GM18951 (cell line): ENCODE data around the gene WDR90.

Experiments
- POLR2A ChIP-seq: IDR thresholded peaks from 4 replicates; pipeline ENCODE4 v1.6.1; 2011; ENCODE audit warnings: mild to moderate bottlenecking; ENCODE audit not compliant: insufficient read length, insufficient read depth; ENCODE audit errors: extremely low read depth
- in situ Hi-C: fragments of 300-500 bp; cut with MboI; formaldehyde crosslinking; loops from one replicate; pipeline ENCODE4 v1.12.0; 2022; ENCODE audit warnings: low sequenced_read_pairs, mixed read lengths, inconsistent platforms; ENCODE audit not compliant: unreplicated experiment

WDR90 gene

DNA sequence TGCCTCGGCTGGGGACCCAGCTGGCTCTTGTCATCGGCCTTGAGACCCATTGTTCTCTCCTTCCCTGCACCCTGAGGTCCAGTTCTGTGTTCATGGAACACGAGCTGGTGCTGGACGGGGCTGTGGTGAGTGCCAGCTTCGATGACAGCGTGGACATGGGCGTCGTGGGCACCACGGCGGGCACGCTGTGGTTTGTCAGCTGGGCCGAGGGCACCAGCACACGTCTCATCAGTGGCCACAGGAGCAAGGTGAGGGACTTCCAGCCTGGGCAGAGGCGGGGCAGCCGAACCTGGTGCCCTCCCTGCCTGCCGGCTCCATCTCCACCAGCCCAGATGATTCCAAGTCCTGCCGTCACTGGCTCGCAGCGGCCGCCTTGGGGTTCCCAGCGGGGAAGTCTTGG is 13.4 kb downstream of the WDR90 start:
- no peak for TF ChIP-seq POLR2A
- in situ Hi-C loops = no loop called here

DNA sequence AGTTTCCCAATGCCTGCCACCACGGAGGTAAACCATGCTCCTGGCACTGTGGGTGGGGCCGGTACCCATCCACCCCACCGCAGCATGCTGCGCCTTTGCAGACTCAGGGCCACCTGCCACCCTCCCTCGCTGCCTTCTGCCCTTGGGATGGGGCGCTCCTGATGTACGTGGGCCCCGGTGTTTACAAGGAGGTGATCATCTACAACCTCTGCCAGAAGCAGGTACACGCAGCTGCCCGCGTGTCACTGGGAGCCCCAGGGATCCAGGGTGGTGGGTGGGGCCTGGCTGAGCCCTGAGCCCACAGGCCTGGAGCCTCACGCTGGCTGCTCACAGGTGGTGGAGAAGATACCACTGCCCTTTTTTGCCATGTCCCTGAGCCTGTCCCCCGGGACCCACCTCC is 17.4 kb downstream of the WDR90 start:
- in situ Hi-C loops = no loop called here
- TF ChIP-seq POLR2A = no peak

DNA sequence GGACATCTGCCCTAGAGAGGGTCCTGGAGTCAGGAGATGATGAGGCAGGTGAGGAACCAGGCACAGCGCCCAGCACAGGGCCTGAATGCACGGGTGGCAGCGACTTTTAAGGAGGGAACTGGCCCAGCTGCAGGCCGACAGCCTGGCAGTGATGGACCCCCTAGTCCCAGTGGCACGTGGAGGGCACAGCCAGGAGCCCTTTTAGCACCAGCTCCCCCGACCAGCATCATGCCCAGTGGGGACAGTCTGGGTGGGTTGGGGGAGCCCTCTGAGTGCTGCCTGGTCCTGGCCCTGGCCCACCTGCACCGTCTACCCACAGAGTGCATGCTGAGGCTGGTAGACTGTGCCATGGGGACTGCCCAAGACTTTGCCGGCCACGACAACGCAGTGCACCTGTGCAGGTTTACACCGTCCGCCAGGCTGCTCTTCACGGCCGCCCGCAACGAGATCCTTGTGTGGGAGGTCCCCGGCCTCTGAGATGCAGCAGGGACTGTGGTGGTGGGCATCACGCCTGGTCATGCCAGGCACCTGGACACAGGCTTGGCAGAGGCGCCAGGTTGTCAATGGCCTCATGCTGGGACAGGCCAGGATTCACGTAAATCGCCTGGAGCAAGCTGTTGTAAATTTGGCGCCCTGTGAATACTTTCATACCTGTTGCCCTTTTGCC is 18.1 kb downstream of the WDR90 start:
- no peak for TF ChIP-seq POLR2A
- in situ Hi-C loops = no loop called here

GRCh38 chr16:667780-668518 is 18.8 kb downstream of the WDR90 start, which contains the start of gene RHOT2:
TSS of gene RHOT2 (plus strand) at chr16:668132. CDS start at chr16:668200, 68 bp downstream.
- TF ChIP-seq POLR2A = peak; percentile 93
- in situ Hi-C loops = no loop called here

DNA sequence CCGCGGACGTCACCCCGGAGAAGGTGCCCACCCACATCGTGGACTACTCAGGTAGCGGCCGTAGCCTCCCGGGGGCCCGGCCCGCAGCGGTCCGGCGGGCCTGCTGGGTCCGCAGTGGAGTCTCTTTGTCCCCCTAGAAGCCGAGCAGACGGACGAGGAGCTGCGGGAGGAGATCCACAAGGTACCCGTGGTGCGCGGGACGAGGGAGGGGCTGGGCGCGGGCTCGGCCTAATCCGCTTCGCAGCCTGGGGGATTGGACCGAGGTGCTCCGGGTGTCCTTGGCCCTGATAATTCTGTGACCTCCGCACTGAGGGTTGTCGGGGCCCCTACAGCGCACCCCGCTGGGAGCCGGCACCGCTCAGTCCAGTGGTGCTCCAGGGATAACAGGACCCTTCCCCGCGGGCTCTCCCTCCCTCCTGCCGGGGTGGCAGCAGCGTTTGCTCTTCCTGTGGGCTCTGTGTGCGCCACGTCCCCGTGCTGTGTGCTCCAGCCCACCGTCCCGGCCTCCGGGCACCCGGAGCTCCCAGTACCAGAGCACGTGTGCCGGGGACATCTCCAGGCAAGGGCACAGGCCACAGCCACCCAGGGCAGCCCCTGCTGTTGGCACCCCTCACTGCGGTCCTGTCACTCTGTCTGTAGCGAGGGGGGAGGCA is 19.5 kb downstream of the WDR90 start:
- no peak for TF ChIP-seq POLR2A
- in situ Hi-C loops = no loop called here

- in situ Hi-C loops = no loop called here
- no peak for TF ChIP-seq POLR2A
These were observed 20.5 kb downstream of the WDR90 start for GRCh38 chr16:669666-670065.

DNA sequence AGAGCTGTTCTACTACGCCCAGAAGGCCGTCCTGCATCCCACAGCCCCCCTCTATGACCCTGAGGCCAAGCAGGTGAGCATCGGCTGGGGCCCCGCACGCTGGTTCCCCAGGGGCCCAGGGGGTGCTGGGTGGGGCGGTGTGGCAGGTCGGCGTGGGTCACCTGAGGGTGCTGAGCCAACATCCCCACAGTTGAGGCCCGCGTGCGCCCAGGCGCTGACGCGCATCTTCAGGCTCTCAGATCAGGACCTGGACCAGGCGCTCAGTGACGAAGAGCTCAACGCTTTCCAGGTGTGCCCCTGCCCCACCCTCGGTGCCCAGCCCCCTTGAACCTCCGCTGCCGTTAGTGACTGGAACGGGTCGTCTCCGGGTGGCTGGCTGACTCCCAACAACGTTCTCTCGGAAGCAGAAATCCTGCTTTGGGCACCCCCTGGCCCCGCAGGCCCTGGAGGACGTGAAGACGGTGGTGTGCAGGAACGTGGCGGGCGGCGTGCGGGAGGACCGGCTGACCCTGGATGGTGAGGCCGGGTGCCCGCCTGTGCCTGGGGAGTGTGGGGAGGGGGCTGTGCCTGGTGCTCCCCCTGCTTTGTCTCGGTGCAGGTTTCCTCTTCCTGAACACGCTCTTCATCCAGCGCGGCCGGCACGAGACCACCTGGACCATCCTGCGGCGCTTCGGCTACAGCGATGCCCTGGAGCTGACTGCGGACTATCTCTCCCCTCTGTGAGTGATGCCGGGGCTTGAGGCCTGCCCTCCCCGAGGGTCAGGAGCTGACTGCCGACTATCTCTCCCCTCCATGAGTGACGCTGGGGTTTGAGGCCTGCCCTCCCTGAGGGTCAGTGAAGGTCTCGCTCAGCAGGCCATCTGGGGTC is 21.6 kb downstream of the WDR90 start:
- in situ Hi-C loops = no loop called here
- no peak for TF ChIP-seq POLR2A

DNA sequence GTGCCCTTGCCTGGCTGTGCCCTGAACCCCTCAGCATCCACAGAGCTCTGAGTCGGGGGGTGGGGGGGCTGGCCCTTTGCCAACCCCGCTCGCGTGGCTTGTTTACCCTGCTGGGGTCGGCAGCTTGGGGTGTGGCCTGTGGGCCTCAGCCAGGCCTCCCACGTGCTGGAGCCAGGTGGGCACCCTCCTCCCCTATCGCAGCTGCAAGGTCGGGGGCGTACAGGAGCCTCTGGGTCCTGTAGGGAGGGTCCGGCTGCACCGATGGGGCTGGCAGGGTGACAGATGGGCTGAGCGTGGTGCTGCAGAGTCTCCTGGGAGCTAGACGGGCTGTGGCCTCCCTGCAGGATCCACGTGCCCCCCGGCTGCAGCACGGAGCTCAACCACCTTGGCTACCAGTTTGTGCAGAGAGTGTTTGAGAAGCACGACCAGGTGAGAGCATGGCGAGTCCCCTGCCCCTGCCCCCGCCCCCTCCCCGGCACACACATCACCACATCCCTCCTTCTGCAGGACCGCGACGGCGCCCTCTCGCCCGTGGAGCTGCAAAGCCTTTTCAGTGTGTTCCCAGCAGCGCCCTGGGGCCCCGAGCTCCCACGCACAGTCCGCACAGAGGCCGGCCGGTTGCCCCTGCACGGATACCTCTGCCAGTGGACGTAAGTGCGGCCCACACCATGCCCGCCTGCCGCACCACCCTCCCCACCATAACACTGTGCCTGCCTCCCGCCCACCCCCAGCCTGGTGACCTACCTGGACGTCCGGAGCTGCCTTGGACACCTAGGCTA is 22.4 kb downstream of the WDR90 start:
- TF ChIP-seq POLR2A = no peak
- in situ Hi-C loops = no loop called here

GRCh38 chr16:672371-672770 is 23.2 kb downstream of the WDR90 start:
- in situ Hi-C loops = no loop called here
- TF ChIP-seq POLR2A = no peak

DNA sequence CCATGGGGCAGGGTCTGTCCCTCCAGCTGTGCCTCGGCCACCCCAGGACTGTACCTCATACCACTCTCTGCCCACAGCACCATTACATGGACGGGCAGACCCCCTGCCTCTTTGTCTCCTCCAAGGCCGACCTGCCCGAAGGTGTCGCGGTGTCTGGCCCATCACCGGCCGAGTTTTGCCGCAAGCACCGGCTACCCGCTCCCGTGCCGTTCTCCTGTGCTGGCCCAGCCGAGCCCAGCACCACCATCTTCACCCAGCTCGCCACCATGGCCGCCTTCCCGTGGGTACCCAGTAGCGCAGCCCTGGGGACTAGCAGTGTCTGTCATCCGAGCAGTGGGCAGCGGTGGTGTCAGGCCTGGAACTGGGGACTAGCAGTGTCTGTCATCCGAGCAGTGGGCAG is 23.7 kb downstream of the WDR90 start:
- in situ Hi-C loops = no loop called here
- TF ChIP-seq POLR2A = no peak

- in situ Hi-C loops = no loop called here
- no peak for TF ChIP-seq POLR2A
These were observed 24.3 kb downstream of the WDR90 start for GRCh38 chr16:673399-673991.
